GM06990 (cell line): ENCODE data around the gene LYRM1.

ENCODE experiments used
- DNase-seq: peaks from one replicate; pipeline ENCODE4 v3.0.0-alpha.2; 2011; ENCODE audit not compliant: insufficient read length; ENCODE audit errors: extremely low read depth
- H3K27me3 ChIP-seq: replicated peaks from 2 replicates; pipeline ENCODE4 v1.6.0; 2011; ENCODE audit warnings: low read length; ENCODE audit not compliant: control insufficient read depth, insufficient read depth
- H3K36me3 ChIP-seq: 2 replicates; pipeline ENCODE4 v1.5.1; 2011; ENCODE audit warnings: low read length; ENCODE audit not compliant: control insufficient read depth, insufficient read depth
- H3K4me3 ChIP-seq: replicated peaks from 2 replicates; pipeline ENCODE4 v1.5.1; 2011; ENCODE audit warnings: low read depth, mild to moderate bottlenecking, control low read depth, low read length
- CTCF ChIP-seq: IDR thresholded peaks from 2 replicates; pipeline ENCODE4 v1.5.1; 2011; ENCODE audit warnings: low read length, control low read depth, mild to moderate bottlenecking, inconsistent platforms; ENCODE audit not compliant: insufficient read depth, poor library complexity, severe bottlenecking

Gene LYRM1

GRCh38 chr16:20894388-20894787 lies 6.2 kb upstream of the LYRM1 start:
- Histone ChIP-seq H3K36me3 (peaks cover 7% of the 10 kb centered on the region), H3K4me3 (no peak overlapping the region), H3K27me3 (no peaks in the 10 kb centered on the region)
- TF ChIP-seq CTCF, result no peak
- DNase-seq, result no peak

- H3K36me3 ChIP-seq, result peaks cover 5% of the 10 kb centered on the region
- TF ChIP-seq CTCF, result no peak
- H3K27me3 ChIP-seq, result no peaks in the 10 kb centered on the region
- no peak overlapping the region for H3K4me3 ChIP-seq
- no peak for DNase-seq
Observed at GRCh38 chr16:20897253-20897897, 3.2 kb upstream of the LYRM1 start.

- no peak for TF ChIP-seq CTCF
- no peak overlapping the region for H3K4me3 ChIP-seq
- peaks cover 4% of the 10 kb centered on the region; the same call in 1 of the 2 replicates for H3K36me3 ChIP-seq
- H3K27me3 ChIP-seq, result no peaks in the 10 kb centered on the region
- DNase-seq, result no peak
Observed at GRCh38 chr16:20897922-20898321, 2.6 kb upstream of the LYRM1 start.

GRCh38 chr16:20899071-20899470 lies 1.5 kb upstream of the LYRM1 start:
- no peak for TF ChIP-seq CTCF
- no peak for DNase-seq

GRCh38 chr16:20899477-20900298 lies 883 bp upstream of the LYRM1 start:
- Histone ChIP-seq H3K27me3 (no peaks in the 10 kb centered on the region), H3K4me3 (peak overlapping the region; percentile 91), H3K36me3 (no peaks in the 10 kb centered on the region)
- no peak for DNase-seq
- no peak for TF ChIP-seq CTCF

More at GRCh38 chr16:20899071-20899470, 1.5 kb upstream of the LYRM1 start:
- peak overlapping the region; percentile 91 for H3K4me3 ChIP-seq
- peaks cover 4% of the 10 kb centered on the region; the same call in 1 of the 2 replicates for H3K36me3 ChIP-seq
- H3K27me3 ChIP-seq, result no peaks in the 10 kb centered on the region
